UCSD-AML1 (cell line): ENCODE results near the gene MAP4K2.
"Not testable (repeated sequence)": the region's sequence is repeated elsewhere in the genome, so short reads cannot be mapped to it uniquely, and the experiment has no call there.

Experiments
- DNase-seq: peaks from one replicate; lab custom pipeline; 2025; ENCODE audit not compliant: unreplicated experiment; lab: John Stamatoyannopoulos, UW

The MAP4K2 gene

DNA sequence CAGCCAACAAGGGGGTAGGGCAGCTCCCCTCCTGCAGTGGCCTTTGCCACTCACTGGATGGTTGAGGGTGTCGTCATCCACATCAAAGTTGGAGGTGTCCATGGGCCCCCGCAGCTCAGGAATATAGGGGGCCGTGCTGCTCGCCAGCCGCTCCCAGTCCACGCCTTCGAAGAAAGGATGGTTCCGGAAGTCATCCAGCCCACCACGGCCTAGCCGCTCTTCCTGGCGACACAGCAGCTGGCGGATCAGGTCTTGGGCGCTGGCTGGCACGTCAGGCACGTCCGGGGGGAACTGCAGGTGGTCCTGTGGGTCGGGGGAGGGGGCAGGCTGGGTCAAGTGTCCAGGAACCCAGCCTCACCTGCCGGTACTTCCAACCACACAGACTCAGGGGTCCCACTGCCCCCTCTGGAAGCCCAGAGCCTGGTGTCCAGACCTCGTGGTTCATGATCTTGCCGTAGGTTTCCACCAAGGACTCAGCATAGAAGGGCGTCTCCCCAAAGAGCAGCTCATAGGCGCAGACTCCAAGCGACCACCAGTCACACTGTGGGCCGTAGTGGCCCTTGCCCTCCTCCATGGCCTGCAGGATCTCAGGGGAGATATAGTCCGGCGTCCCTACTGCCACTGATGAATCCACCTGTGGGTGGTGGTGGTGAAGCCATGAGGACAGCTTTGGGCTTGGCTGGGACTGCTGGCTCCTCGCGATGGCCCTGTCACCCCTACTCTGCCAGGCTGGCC lies 35.8 kb upstream of the MAP4K2 start:
- DNase-seq = no peak

- DNase-seq = no peak
Observed at GRCh38 chr11:64837887-64838351, 34.9 kb upstream of the MAP4K2 start.

- DNase-seq = no peak
Observed at GRCh38 chr11:64836448-64837072, 33.5 kb upstream of the MAP4K2 start.

DNA sequence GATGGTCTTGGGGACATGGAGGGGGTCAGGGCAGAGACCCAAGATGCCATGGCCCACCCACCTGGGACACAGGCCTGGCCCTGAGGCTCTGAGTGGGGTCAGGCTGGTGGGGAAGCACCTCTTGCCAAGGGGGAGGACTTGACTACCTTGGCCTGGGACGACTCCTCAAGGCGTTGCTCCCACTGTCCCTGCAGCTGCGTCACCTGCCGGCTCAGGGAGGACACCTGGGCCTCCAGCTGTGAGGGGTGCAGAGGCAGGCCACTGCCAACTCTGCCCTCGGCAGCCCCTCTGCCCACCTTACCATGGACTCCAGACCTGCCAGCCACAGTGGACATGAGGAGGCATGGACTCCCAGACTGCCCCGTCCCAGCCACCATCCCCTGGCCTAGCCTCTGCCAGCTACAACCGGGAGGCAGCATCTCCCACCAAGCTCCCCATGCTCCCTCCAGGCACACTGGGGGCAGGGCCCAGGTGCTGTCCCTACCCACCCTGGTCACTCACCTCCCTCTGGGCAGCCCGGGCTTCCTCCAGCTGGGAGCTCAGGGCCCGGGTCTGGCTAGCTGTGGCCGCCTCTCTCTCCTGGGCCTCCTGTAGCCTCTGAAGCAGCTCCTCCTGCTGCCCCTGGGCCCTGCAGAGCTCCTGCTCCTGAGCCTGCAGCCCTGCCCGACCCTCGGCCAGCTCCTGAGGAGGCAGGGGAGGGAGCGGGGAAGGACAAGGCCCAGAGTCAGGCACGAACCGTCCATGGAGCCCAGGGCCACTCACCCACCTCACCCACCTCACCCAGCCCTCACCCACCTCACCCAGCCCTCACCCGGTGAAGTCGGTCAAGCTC lies 32.8 kb upstream of the MAP4K2 start:
- no peak for DNase-seq

DNA sequence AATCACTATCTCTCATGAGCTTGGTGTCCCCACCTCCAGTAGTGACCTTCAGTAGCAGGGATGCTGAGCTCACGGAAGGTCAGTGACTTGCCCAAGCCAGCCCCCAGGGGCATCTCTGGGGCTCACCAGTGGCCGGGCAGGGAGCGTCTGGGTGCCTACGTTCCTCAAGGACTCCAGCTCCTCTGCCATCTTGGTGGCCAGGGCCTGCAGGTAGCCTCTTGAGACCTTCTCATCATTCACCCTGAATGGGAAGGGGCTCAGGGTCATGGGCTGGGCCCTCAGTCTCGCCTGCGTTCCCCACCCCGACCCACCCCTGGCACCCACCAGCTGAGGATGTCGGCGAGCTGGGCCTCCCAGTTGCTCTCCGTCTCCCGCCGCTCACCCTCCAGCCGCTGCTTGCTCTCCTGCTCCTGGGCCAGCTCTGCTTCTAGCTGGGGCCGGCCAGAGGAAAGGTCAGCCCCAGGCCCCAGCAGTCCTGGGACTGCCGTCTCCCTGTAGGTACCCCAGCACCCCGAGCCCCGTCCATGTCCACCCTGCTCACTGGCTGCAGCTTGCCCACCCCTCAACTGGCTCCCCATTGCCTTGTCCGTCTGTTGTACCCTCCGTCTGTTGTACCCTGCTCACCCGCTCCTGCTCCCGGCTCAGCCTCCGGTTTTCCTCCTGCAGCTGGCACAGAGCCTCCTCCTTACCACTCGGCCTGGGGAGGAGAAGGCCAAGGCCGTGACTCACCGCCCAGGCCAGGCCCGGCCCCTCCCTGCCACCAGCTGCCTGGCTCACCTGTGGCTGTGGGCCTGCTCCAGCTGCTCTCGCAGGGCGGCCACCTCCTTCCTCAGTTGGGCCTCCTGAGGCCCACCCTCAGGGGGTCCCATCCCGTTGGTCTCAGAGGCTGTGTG lies 32.0 kb upstream of the MAP4K2 start:
- DNase-seq = no peak

- DNase-seq = no peak
Observed at GRCh38 chr11:64834031-64834722, 31.2 kb upstream of the MAP4K2 start.

DNA sequence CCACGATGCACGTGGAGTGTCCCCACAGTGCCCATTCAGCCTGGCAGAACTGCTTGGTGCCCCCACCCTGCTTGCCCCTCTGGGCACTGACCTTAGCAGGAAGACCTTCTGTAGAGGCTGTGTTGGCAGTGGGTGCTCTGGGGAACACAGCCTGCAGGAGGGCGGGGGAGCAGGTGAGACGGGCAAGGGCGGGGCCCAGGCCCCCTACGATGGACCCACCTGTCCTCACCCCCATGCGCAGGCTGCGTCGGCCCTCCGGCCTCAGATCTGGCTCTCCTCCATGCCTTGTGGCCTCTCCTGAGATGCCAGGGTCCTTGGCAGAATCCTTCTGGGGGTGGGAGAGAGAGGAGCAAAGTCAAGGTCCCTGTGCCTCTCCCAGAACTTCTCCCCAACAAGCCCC lies 30.5 kb upstream of the MAP4K2 start:
- DNase-seq = no peak

DNA sequence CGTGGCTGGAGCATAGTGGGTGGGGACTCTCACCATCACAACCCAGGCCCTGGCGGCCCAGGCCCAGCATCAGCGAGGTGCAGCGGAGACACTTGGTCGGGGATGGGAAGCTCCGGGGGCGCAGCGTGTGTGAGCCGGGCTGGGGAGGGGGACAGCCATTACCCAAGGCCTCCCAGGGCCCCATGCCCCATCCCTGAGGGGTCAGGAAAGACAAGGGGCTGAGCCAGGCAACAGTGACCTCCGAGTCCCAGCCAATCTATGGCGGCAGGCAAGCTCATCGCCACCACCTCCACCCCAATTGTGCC lies 30.1 kb upstream of the MAP4K2 start:
- DNase-seq = no peak

DNA sequence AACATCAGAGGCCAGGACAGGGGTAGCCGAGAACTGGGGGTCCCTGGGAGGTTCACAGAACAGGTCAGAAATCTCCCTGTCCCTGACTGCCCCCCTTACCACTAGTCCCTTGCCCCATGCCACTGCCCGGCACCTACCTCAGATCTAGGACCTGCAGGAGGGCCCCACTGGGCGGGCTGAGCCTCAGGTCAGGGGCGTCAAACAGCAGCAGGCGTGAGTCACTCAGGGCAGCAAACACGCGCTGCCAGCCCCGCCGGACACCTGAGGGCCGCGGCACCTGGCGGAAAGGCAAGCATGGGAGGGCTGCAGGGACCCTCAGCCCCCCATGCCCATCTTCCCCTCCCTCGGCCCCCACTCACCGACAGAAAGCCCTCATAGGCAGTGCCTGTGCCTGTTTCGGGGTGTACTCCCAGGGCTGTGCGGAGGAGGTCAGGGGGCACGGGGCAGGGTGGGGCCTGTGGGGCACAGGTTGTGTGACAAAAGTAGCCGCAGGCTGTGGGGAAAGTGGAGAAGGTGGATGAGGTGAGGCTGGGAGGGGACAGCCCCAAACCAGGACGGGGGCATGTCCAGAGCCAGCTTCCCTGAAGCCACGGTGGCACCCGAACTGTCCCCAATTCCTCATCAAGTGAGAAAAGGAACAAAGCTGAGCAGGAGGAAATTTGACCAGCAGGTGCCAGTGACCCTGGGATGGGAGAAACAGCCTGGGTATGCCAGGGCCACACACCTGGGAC lies 29.6 kb upstream of the MAP4K2 start:
- no peak for DNase-seq

- no peak for DNase-seq
Observed at GRCh38 chr11:64831411-64831891, 28.4 kb upstream of the MAP4K2 start.

- no peak for DNase-seq
Observed at GRCh38 chr11:64829536-64830251, 26.7 kb upstream of the MAP4K2 start.

- DNase-seq = no peak
Observed at GRCh38 chr11:64827451-64827839, 24.4 kb upstream of the MAP4K2 start.

DNA sequence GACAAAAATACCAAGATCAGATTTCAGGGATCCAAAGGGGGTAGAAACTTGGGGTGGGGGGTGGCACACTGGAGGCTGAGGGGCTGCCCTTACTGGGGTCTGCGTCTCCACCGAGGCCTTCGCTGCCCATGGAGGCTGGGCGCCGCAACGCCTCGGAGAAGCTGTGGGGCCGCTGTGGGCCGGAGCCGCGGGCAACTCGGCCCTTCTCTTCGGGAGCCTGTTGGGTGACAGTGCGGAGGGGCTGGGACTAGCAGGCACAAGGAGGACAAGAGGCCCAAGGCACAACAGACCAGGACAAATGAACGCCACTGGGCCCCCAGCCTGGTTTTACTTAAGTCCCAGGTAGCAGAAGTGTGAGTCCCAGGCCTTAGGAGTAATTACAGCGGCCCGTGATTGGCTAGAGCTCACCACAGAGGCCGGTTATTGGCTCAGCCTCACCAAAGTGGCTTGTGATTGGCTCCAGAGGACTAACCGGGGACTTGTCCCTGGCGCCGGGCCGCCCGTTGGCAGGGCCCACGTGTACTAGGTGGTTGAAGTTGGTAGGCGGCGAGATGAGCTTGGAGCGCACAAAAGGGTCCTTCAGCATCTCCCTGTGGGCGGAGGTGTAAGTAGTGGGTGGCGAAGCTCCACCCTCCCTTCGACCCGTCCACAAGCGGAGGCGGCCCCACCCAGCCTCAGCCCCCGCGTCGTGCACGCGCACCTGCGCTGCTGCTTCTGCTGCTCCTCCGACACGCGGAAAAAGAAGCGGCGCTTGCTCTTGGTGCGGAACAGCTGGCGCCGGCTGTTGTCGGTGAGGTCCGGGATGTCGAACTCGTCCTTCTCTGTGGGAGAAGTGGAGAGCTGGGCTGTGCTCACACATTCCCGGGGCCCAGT lies 23.8 kb upstream of the MAP4K2 start:
- DNase-seq = no peak

DNA sequence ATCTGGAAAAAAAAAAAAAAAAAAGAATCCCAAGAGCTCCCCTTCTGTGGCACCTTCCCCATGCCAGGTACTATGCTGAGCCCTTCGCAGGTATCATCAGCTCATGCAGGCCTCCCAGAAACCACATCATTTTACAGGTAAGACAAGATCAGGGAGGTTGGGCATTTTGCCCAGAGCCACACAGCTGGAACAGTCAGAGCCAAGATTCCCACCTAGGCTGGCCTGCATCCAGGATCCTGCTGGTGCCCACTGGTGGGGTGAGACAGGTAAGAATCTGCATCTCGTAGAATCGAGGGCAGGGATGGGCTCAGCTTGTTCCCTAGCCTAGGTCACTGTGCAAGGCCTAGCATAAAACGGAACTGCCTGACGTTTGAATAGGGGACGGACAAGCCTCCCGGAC lies 23.0 kb upstream of the MAP4K2 start:
- DNase-seq = no peak

DNA sequence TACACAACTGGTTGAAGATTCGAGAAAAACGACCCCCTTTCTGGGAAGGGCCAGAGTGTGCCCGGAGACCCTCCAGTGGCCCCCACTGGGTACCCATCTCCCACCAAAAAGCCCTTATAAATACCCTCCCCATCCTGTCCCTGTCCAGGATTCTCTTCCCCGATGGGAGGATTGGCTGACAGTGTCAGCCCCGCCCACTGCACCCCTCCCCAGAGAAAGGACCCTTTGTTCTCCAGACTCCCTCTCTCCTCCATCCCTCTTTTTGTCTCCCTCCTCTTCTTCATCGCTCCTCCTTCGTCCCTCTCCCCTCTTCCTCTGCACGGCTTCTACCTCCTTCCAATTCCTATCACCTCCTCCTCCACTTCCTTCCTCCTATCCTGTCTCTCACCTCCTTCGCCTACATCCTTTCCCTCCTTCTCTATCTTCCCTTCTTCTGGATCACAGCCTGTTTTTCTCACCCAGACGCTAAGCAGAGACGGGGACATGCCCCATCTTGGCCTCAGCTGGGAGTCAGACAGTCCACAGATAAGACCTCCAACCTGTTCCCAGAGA lies 20.6 kb upstream of the MAP4K2 start:
- no peak for DNase-seq

- no peak for DNase-seq
Observed at GRCh38 chr11:64817476-64817875, 14.5 kb upstream of the MAP4K2 start.

DNA sequence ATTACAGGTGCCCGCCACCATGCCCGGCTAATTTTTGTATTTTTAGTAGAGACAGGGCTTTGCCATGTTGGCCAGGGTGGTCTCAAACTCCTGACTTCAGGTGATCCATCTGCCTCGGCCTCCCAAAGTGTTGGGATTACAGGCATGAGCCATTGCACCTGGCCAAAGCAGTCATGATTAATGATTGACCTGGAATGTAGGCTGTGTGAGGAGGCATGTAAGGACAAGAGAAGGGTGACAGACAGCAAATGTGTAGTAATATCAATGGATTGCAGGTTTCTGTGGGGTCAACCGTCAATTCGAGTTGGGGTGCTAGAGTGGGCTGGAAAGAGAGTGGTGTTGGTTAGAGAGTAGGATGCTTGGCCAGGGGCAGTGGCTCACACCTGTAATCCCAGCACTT lies 12.4 kb upstream of the MAP4K2 start:
- not testable (repeated sequence) for DNase-seq

DNA sequence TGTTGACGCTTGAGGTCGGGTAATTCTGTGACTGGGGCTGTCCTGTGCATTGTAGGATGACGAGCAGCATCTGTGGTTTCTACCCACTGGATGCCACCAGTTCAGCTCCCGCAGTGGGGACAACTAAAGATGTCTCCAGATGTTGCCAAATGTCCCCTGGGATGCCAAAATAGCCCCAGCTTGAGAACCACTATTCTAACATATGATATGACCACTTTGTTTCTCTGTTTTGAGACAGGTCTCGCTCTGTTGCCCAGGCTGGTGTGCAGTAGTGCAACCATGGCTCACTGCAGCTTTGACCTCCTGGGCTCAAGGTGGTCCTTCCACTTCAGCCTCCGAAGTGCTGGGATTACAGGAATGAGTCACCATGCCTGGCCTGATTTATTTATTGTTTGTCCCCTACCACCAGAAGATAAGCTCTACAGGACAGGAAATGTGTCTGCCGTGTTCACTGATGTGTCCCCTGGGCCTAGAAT lies 11.7 kb upstream of the MAP4K2 start:
- no peak for DNase-seq
